GM21423 (cell line): ENCODE data around the gene ARSK.
"Not testable (repeated sequence)": the region's sequence is repeated elsewhere in the genome, so short reads cannot be mapped to it uniquely, and the experiment has no call there.

Experiments used
- ATAC-seq: cut with Tn5 transposase; IDR thresholded peaks from one replicate; pipeline ENCODE4 v1.9.1; 2021; ENCODE audit warnings: mild to moderate bottlenecking, moderate library complexity; ENCODE audit not compliant: unreplicated experiment

ARSK gene

GRCh38 chr5:95620870-95621838 is 66.3 kb downstream of the ARSK start:
- peak; percentile 43 for ATAC-seq

GRCh38 chr5:95621839-95622629 is 67.1 kb downstream of the ARSK start:
- ATAC-seq, result no peak

- no peak for ATAC-seq
Measured at GRCh38 chr5:95623706-95624105, 68.8 kb downstream of the ARSK start.

- no peak for ATAC-seq
Measured at GRCh38 chr5:95624368-95624767, 69.5 kb downstream of the ARSK start.

- ATAC-seq, result no peak
Measured at GRCh38 chr5:95626701-95627100, 71.8 kb downstream of the ARSK start.

GRCh38 chr5:95627971-95628810 is 73.3 kb downstream of the ARSK start:
- ATAC-seq, result no peak

- no peak for ATAC-seq
Measured at GRCh38 chr5:95628933-95629332, 74.0 kb downstream of the ARSK start.

GRCh38 chr5:95630394-95630917 is 75.6 kb downstream of the ARSK start:
- no peak for ATAC-seq

- ATAC-seq, result peak; percentile 4
Measured at GRCh38 chr5:95631255-95631958, 76.5 kb downstream of the ARSK start.

- peak; percentile 94 for ATAC-seq
Measured at GRCh38 chr5:95631991-95632675, 77.2 kb downstream of the ARSK start.

GRCh38 chr5:95632942-95633341 is 78.0 kb downstream of the ARSK start:
- not testable (repeated sequence) for ATAC-seq

GRCh38 chr5:95633671-95634070 is 78.8 kb downstream of the ARSK start:
- no peak for ATAC-seq

GRCh38 chr5:95634081-95634480 is 79.2 kb downstream of the ARSK start:
- no peak for ATAC-seq

- no peak for ATAC-seq
Measured at GRCh38 chr5:95638632-95639031, 83.7 kb downstream of the ARSK start.

GRCh38 chr5:95641741-95642220 is 86.9 kb downstream of the ARSK start:
- no peak for ATAC-seq

GRCh38 chr5:95643152-95643551 is 88.3 kb downstream of the ARSK start:
- ATAC-seq, result no peak

GRCh38 chr5:95644351-95645042 is 89.6 kb downstream of the ARSK start:
- ATAC-seq, result peak; percentile 27

- ATAC-seq, result not testable (repeated sequence)
Measured at GRCh38 chr5:95646226-95646568, 91.3 kb downstream of the ARSK start.
